Testis (tissue), 2 donors: ENCODE results near the gene SLC28A2.

Source experiments
- CTCF ChIP-seq, 3 experiments: fragments of 450-650 bp in 2 of 3; fragments of 200-600 bp in 1 of 3; sonication (generic) in 1 of 3; IDR thresholded peaks; one replicate each; pipeline ENCODE4 v1.5.1; 2016 to 2019; ENCODE audit warnings: antibody characterized with exemption in 3 of 3, mild to moderate bottlenecking in 2 of 3, moderate library complexity in 1 of 3
- POLR2A ChIP-seq: fragments of 450-650 bp; IDR thresholded peaks from one replicate; pipeline ENCODE4 v1.6.1; 2017; ENCODE audit warnings: antibody characterized with exemption, mild to moderate bottlenecking, moderate library complexity

GRCh38 chr15:45234562-45235235 lies 17.3 kb upstream of the SLC28A2 start:
- TF ChIP-seq CTCF (IDR thresholded peaks at IDR 0.05) (no peak), POLR2A (no peak)
